ENCODE results near the gene ZDHHC14.
"Not testable (repeated sequence)": the region's sequence is repeated elsewhere in the genome, so short reads cannot be mapped to it uniquely, and the experiment has no call there.

ZDHHC14 gene

GRCh38 chr6:157570104-157570503, 189.1 kb downstream of the ZDHHC14 start:
- no peak for DNase-seq (ENCODE audit: low read depth)

GRCh38 chr6:157570752-157571151, 189.8 kb downstream of the ZDHHC14 start:
- no peak for DNase-seq (ENCODE audit: low read depth)

- no peak for DNase-seq (ENCODE audit: low read depth)
These were observed 190.3 kb downstream of the ZDHHC14 start for GRCh38 chr6:157571269-157571668.

GRCh38 chr6:157571950-157572349, 191.0 kb downstream of the ZDHHC14 start:
- no peak for DNase-seq (ENCODE audit: low read depth)

DNA sequence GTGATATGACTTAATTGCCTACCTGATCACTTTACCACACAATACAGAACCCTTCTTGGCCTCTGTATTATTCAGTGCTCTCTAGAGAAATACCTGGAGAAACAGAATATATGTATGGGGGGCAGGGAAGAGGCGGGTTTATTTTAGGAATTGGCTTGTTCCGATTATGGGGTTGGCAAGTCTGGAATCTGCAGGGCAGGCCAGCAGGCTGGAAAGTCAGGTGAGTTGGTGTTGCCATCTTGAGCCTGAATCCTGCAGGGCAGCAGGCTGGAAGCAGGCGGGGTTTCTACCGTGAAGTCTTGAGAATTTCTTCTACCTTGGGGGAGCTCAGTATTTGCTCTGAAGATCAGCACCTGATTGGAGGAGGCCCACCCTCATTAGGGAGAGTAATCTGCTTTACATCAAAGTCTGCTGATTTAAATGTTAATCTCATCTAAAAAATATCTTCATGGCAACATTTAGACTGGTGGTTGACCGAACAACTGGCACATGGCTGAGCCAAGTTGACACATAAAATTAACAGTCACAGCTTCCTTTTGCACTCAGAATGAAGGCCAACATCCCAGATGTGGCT, 193.9 kb downstream of the ZDHHC14 start:
- no peak for DNase-seq (ENCODE audit: low read depth)

DNA sequence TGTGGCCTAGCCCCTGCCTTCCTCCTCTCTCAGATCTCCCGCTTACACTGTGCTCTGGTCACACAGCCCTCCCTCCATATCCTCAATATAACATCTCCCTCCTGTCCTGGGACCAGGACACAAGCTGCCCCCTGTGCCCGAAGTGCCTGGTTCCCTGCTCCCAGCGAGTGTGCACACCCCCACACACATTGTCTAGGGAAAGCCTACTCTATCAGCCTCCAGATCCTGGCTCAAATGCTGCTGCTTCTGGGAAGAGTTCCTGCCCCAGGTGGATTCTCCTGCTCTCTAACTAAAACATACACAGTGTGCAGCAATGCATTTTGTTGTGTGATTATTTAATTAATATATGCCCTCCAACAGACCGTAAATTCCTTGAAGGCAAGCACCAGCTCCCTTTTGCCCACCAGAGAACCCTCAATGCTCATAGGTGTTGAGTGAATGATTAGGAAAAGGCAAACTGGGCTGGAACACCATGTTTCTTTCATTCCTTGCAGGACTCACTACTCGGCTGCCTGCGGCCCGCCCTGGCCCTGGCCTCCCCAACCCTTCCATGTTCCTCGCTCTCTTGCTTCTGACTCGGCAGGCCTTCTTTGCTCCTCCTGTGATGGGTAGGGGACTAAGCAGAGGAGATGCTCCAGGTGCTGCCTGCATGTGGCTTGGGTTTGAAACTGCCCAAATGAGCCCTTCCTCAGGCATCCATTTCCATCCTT, 194.6 kb downstream of the ZDHHC14 start:
- no peak for DNase-seq (ENCODE audit: low read depth)

DNA sequence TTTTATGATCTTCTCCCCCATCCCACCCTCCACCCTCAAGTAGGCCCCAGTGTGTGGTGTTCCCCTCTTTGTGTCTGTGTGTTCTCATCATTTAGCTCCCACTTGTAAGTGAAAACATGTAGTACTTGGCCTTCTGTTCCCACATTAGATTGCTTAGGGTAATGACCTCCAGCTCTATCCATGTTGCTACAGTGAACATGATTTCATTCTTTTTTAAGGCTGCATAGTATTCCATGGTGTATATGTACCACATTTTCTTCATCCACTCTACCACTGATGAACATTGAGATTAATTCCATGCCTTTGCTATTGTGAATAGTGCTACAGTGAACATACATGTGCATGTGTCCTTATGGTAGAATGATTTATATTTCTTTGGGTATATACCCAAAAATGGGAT, 196.0 kb downstream of the ZDHHC14 start:
- DNase-seq (ENCODE audit: low read depth): not testable (repeated sequence)

GRCh38 chr6:157578527-157578926, 197.5 kb downstream of the ZDHHC14 start:
- not testable (repeated sequence) for DNase-seq (ENCODE audit: low read depth)

DNA sequence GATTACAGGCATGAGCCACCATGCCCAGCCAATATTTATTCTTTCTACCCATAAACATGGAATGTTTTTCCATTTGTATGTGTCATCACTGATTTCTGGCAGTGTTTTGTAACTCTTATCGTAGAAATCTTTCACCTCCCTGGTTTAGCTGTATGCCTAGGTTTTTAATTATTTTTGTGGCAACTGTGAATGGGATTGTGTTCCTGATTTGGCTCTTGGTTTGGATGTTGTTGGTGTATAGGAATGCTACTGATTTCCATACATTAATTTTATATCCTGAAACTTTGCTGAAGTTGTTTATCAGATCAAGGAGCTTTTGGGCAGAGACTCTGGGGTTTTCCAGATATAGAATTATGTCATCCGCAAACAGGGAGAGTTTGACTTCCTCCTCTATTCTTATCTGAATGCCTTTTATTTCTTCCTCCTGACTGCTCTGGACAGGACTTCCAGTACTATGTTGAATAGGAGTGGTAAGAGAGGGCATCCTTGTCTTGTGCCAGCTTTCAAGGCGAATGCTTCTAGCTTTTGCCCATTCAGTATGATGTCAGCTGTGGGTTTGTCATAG, 198.6 kb downstream of the ZDHHC14 start:
- no peak for DNase-seq (ENCODE audit: low read depth)

DNA sequence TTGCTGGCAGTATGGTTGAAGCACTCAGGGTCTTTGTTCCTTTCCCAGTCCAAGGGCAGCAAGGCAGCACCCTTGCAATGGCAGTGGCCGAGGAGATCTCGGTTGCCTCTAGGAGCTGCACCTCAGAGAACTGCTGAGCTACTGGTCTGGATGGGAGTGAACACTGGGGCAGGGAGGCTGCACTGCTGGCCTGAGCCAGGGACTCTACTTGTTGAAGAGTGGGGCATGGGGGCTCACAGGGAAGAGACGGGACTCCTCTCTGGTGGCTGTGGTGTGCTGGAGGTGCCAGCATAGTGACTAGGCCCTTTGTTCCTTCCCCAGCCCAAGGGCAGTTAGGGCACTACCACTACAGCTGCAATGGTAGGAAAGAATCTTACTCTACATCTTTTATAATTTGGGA, 203.0 kb downstream of the ZDHHC14 start:
- DNase-seq (ENCODE audit: low read depth): no peak

GRCh38 chr6:157585274-157586087, 204.5 kb downstream of the ZDHHC14 start:
- DNase-seq (ENCODE audit: low read depth): no peak

GRCh38 chr6:157586088-157586414, 205.1 kb downstream of the ZDHHC14 start:
- no peak for DNase-seq (ENCODE audit: low read depth)

- no peak for DNase-seq (ENCODE audit: low read depth)
These were observed 205.6 kb downstream of the ZDHHC14 start for GRCh38 chr6:157586476-157587126.

DNA sequence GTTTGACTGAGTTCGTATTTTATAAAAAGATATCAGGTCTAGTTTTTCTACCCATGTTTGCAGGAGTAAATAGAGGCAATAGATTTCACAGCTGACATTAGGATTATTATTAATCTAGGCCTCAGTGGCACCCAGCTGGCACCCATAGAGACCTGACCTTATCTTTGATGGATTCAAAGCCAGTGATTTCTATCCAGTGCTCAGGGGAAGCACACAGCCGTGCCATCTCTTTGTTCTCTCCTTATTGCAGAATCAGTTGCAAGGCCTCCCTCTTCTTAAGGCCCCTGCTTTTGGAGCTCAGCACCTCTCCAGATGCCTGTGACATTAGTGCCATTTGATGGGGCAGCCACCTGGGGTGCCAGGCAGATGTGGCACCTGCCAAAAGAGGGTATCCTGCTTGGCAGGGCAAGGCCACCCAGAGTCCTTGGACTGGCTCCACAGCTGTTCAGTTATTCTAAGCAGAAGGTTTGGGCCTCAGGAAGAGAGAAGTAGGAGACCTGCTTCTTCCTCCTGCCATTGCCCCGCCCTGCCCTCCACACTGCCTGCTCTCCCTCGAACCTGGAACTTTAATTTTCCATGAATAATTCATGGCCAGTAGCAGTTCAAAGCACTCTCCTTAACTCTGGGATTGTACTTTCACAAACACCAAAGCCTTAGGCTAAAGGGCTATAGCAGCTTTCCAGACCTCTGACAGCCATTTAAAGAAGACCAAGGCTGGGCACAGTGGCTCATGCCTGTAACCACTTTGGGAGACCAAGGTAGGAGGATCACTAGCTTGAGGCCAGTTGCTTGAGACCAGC, 206.3 kb downstream of the ZDHHC14 start:
- DNase-seq (ENCODE audit: low read depth): no peak

- DNase-seq (ENCODE audit: low read depth): not testable (repeated sequence)
These were observed 209.7 kb downstream of the ZDHHC14 start for GRCh38 chr6:157590654-157591053.

DNA sequence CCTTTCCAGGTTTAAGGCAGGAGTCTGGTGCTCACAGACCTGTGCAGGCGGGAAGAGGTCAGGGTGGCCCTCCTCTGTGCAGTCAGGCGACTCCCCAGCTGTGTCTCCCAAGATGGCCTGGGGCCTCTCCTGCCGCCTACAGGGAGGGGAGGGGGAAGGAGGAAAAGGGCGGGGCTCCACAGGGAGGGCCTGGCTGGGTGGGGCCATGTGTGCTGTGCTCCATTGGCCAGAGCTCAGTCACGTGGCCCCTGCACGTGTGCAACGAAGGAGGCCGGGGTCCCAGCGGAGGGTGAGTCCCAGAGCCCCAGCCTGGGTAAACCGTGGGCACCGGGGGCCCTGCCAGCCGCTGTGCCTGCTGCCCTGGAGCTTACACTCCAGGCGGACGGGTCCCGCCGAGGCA, 211.6 kb downstream of the ZDHHC14 start:
- DNase-seq (ENCODE audit: low read depth): no peak

DNA sequence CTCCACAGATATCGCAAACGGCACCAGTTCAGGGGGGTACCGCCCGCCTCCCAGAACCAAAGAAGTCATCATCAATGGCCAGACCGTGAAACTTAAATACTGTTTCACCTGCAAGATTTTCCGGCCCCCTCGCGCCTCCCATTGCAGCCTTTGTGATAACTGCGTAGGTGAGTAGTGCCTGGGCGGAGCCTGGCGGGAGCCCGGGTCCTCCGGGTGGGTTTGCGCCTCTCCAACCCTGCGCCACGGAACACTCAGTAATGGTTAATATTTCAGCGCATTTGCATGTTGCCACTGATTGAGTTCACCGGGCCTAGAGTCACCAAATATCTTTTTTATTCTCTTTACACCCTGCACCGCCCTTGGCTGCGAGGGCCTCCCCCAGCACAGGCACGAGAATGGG, 212.0 kb downstream of the ZDHHC14 start:
- DNase-seq (ENCODE audit: low read depth): no peak

GRCh38 chr6:157593596-157593995, 212.6 kb downstream of the ZDHHC14 start:
- no peak for DNase-seq (ENCODE audit: low read depth)

- no peak for DNase-seq (ENCODE audit: low read depth)
These were observed 213.3 kb downstream of the ZDHHC14 start for GRCh38 chr6:157594292-157594691.

DNA sequence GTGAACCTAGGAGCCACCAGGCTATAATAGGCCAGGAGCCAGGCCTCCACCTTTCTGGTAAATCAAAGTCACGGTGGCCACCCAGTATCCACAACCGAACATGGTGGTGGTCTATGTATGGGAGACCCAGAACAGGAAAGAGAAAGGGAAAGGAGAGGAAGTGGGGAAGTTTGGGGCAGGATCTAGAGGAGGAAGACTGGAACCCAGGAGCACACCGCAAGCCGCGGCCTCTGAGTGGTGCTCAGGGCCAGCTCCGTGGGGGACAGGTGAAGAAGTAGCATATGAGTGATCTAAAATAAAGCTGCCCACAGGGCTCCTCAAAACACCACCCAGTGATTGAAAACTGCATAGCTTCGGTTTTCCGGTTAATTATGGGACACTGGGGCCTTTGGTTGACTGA, 214.8 kb downstream of the ZDHHC14 start:
- no peak for DNase-seq (ENCODE audit: low read depth)

DNA sequence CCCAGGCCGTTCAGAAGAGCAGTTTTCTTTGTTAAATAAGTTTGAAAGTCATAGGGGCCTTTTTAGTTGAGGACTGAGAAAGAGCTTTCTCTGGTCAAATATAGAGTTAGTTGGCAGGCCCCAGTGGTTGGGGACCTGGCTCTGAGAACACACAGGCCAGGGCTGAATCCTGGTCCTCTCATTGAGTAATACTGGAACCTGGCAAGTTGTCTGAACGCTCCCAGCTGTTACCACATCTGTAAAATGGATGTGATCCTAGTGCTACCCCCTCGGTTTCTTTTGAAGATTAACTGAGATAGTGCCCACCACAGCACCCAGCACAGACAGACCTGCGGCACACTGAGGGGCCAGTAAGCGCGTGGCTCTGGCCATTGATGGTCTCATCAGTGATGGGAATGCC, 215.5 kb downstream of the ZDHHC14 start:
- no peak for DNase-seq (ENCODE audit: low read depth)

DNA sequence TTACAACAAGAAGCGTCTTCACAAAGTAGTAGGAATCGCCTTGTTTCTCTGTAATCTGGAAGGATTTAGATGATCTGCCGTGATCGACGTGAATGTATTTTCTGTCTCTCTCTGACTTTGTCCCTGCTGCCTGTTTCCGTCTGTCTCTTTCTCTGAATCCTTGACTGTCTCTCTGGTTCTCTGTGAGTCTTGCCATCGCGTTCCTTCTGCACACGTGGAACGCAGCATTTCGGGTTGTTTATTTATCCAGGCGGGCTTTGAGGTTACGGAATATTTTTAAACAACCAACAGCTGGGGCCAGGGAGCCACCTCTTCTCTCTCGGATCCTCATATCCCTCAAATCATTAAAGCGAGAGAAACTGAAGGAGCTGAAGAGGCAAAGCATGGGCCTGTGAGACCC, 215.9 kb downstream of the ZDHHC14 start:
- peak; percentile 47 for DNase-seq (ENCODE audit: low read depth)
